CD14-positive monocyte (primary cell): ENCODE results near the gene LRP1B. TPM values are rescaled to one million over a fixed set of nuclear protein-coding genes. Genes with fewer than 3 reads are reported as not detected.

Source experiments
- DNase-seq, 3 donors: peaks; one replicate each; pipeline ENCODE4 v3.0.0-alpha.2; 2011 to 2022
- H2AFZ ChIP-seq: 2 replicates; pipeline ENCODE4 v1.6.0; 2012; ENCODE audit warnings: mild to moderate bottlenecking, low read depth, low read length, inconsistent platforms; ENCODE audit not compliant: insufficient read depth, poor library complexity, severe bottlenecking
- H3K27ac ChIP-seq, 2 donors: 1 replicate in 1 of 2; 2 replicates in 1 of 2; pipeline ENCODE4 v1.5.1; 2012 to 2013; ENCODE audit warnings: low read length in 2 of 2, control low read depth in 1 of 2, inconsistent platforms in 1 of 2, low read depth in 1 of 2, mild to moderate bottlenecking in 1 of 2
- H3K27me3 ChIP-seq, 2 donors: one replicate each; pipeline versions ENCODE4 v1.6.0 to v1.6.1; 2011 to 2013; ENCODE audit warnings: low read length in 2 of 2; ENCODE audit not compliant: control insufficient read depth in 2 of 2, insufficient read depth in 2 of 2
- H3K36me3 ChIP-seq, 2 donors: replicated peaks in 1 of 2; 1 replicate in 1 of 2; 2 replicates in 1 of 2; pipeline versions ENCODE4 v1.5.1 to v1.6.1; 2012 to 2013; ENCODE audit warnings: low read length in 2 of 2, control low read depth in 1 of 2, inconsistent platforms in 1 of 2, mild to moderate bottlenecking in 1 of 2; ENCODE audit not compliant: insufficient read depth in 2 of 2, control insufficient read depth in 1 of 2
- H3K4me1 ChIP-seq, 2 donors: 1 replicate in 1 of 2; 2 replicates in 1 of 2; pipeline versions ENCODE4 v1.5.1 to v1.6.1; 2012 to 2013; ENCODE audit warnings: low read length in 2 of 2, control low read depth in 1 of 2, inconsistent platforms in 1 of 2, mild to moderate bottlenecking in 1 of 2, moderate library complexity in 1 of 2; ENCODE audit not compliant: insufficient read depth in 2 of 2, control insufficient read depth in 1 of 2
- H3K4me2 ChIP-seq: replicated peaks from 2 replicates; pipeline ENCODE3; 2012; ENCODE audit warnings: low read length, moderate library complexity, mild to moderate bottlenecking; ENCODE audit not compliant: poor library complexity, severe bottlenecking; ENCODE audit errors: extremely low read depth
- H3K4me3 ChIP-seq, 3 experiments: fragments of 200-600 bp in 1 of 3; sonication (generic) in 1 of 3; replicated peaks in 1 of 3; 1 replicate in 2 of 3; 2 replicates in 1 of 3; pipeline ENCODE4 v1.5.1; 2011 to 2013; ENCODE audit warnings: low read length in 3 of 3, mild to moderate bottlenecking in 3 of 3, control low read depth in 2 of 3, low read depth in 2 of 3, inconsistent platforms in 1 of 3, moderate library complexity in 1 of 3
- H3K79me2 ChIP-seq: 2 replicates; pipeline ENCODE4 v1.6.0; 2012; ENCODE audit warnings: mild to moderate bottlenecking, control low read depth, inconsistent platforms, low read length, moderate library complexity; ENCODE audit not compliant: insufficient read depth
- H3K9ac ChIP-seq: 2 replicates; pipeline ENCODE4 v1.6.0; 2017; ENCODE audit warnings: low read length, mild to moderate bottlenecking; ENCODE audit not compliant: insufficient read depth, poor library complexity, severe bottlenecking
- H3K9me3 ChIP-seq, 2 donors: replicated peaks in 1 of 2; 1 replicate in 1 of 2; 2 replicates in 1 of 2; pipeline versions ENCODE4 v1.5.1 to v1.6.1; 2012 to 2013; ENCODE audit warnings: low read length in 2 of 2, control low read depth in 1 of 2; ENCODE audit not compliant: control insufficient read depth in 1 of 2, insufficient read depth in 1 of 2
- H4K20me1 ChIP-seq: 2 replicates; pipeline ENCODE4 v1.6.0; 2012; ENCODE audit warnings: mild to moderate bottlenecking, low read length, control low read depth, moderate library complexity; ENCODE audit not compliant: insufficient read depth
- H3K27ac Mint-ChIP-seq, 7 donors: one replicate each; pipeline ENCODE4 v1.8.0; 2020; ENCODE audit warnings: mild to moderate bottlenecking in 7 of 7, mixed read lengths in 7 of 7, moderate library complexity in 6 of 7, inconsistent platforms in 2 of 7
- H3K27me3 Mint-ChIP-seq, 3 donors: one replicate each; pipeline ENCODE4 v1.8.0; 2021 to 2022; ENCODE audit warnings: low read depth in 3 of 3, mild to moderate bottlenecking in 3 of 3, mixed read lengths in 3 of 3, moderate library complexity in 3 of 3, inconsistent platforms in 1 of 3
- H3K36me3 Mint-ChIP-seq, 2 donors: one replicate each; pipeline ENCODE4 v1.8.0; 2020; ENCODE audit warnings: mixed read lengths in 2 of 2, inconsistent platforms in 1 of 2, mild to moderate bottlenecking in 1 of 2
- H3K4me1 Mint-ChIP-seq: one replicate; pipeline ENCODE4 v1.8.0; 2020; ENCODE audit warnings: mild to moderate bottlenecking, mixed read lengths
- H3K4me3 Mint-ChIP-seq, 2 donors: one replicate each; pipeline ENCODE4 v1.8.0; 2020; ENCODE audit warnings: mild to moderate bottlenecking in 2 of 2, mixed read lengths in 2 of 2, moderate library complexity in 1 of 2
- H3K9me3 Mint-ChIP-seq, 7 donors: one replicate each; pipeline ENCODE4 v1.8.0; 2020 to 2022; ENCODE audit warnings: mixed read lengths in 7 of 7, mild to moderate bottlenecking in 6 of 7, moderate library complexity in 6 of 7, inconsistent platforms in 2 of 7
- WGBS: methylation state at CpG from one replicate; pipeline ENCODE4 v1.1.5; 2013; ENCODE audit warnings: missing lambda C conversion rate; ENCODE audit not compliant: insufficient coverage; 5-methylcytosine and 5-hydroxymethylcytosine counted together
- intact Hi-C, 2 donors: fragments of 100-400 bp; cut with micrococcal nuclease; formaldehyde crosslinking; loops; one replicate each; pipeline versions ENCODE4 v1.15.0 to v1.15.1; 2023
- polyA plus RNA-seq, 3 donors: library from polyadenylated mRNA; depleted of rRNA in 1 of 3; unstranded in 2 of 3; stranded (reverse) in 1 of 3; fragments of 300-500 nt in 2 of 3; fragments of >200 nt in 1 of 3; fragmentation: Illumina TruSeq in 2 of 3; gene quantifications; 1 replicate in 2 of 3; 2 replicates in 1 of 3; pipeline ENCODE4 v1.2.3, GENCODE V29; 2012 to 2021
- TF ChIP-seq, protein P1 (sequence below): fragments of 200-600 bp; IDR thresholded peaks from one replicate; pipeline ENCODE4 v1.8.0; 2022; ENCODE audit warnings: antibody characterized with exemption, mild to moderate bottlenecking

LRP1B gene
- polyA plus RNA-seq, 3 donors = not detected

DNA sequence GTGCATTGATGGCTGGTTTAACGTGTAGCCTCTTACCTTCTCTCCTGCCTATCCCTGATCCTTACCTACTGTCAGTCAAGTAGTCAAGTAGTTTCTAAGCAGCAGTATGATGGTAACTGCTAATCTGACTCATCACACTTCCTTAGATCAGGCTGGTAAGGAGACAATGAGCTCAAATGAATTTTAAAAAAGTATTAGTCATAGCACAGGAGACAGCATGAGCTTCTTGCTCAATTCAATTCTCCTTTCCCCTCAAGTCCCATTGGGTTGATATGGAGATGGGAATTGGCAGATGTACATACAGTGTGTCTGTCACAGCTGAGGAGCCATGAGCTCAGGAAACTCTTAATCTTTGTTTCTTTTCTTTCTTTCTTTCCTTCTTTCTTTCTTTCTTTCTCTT is 799.7 kb downstream of the LRP1B start:
- H2AFZ ChIP-seq = no peak overlapping the region
- no peaks in the 10 kb centered on the region for H3K4me1 ChIP-seq
- no peak overlapping the region for H3K27ac ChIP-seq
- Mint-ChIP-seq H3K27me3 (no peaks in the 10 kb centered on the region), H3K4me1 (no peaks in the 10 kb centered on the region), H3K4me3 (no peak overlapping the region), H3K27ac (no peak overlapping the region), H3K9me3 (peaks cover 0 to 10% (median 3%) of the 10 kb centered on the region in 7 donors), H3K36me3 (no peaks in the 10 kb centered on the region)
- no peak for DNase-seq
- intact Hi-C loops = no loop called here
- no peaks in the 10 kb centered on the region for H3K27me3 ChIP-seq
- H3K4me2 ChIP-seq = no peak overlapping the region
- TF ChIP-seq, protein P1, sequence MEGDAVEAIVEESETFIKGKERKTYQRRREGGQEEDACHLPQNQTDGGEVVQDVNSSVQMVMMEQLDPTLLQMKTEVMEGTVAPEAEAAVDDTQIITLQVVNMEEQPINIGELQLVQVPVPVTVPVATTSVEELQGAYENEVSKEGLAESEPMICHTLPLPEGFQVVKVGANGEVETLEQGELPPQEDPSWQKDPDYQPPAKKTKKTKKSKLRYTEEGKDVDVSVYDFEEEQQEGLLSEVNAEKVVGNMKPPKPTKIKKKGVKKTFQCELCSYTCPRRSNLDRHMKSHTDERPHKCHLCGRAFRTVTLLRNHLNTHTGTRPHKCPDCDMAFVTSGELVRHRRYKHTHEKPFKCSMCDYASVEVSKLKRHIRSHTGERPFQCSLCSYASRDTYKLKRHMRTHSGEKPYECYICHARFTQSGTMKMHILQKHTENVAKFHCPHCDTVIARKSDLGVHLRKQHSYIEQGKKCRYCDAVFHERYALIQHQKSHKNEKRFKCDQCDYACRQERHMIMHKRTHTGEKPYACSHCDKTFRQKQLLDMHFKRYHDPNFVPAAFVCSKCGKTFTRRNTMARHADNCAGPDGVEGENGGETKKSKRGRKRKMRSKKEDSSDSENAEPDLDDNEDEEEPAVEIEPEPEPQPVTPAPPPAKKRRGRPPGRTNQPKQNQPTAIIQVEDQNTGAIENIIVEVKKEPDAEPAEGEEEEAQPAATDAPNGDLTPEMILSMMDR = no peak
- no peak overlapping the region for H3K9ac ChIP-seq
- H3K4me3 ChIP-seq = no peak overlapping the region
- H3K9me3 ChIP-seq = peaks cover 0 to 6% of the 10 kb centered on the region in 2 donors
- WGBS = no CpG with 5 or more reads among the region's 1 CpG
- H4K20me1 ChIP-seq = no peaks in the 10 kb centered on the region
- H3K36me3 ChIP-seq = no peaks in the 10 kb centered on the region
- H3K79me2 ChIP-seq = no peaks in the 10 kb centered on the region

DNA sequence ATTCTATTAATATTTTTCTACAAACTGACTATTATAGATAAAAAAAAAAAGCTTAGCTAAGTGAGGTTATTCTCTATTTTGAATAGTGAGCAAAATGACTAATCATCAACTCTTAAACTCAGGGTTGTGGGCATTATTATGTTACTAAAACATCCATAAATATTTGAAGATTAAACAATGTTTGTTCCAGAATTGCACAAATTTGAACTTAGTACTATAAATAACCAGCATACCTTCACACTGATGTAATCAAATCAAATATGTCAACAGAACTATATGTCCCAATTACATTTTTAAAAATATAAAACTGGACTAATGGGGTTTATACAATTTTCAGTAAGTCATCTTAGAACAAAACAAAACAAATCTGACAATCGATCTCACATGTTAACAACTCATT is 800.9 kb downstream of the LRP1B start:
- Mint-ChIP-seq H3K36me3 (no peaks in the 10 kb centered on the region), H3K4me3 (no peak overlapping the region), H3K27ac (no peak overlapping the region), H3K9me3 (peaks cover 0 to 10% (median 3%) of the 10 kb centered on the region in 7 donors), H3K27me3 (no peaks in the 10 kb centered on the region), H3K4me1 (no peaks in the 10 kb centered on the region)
- Histone ChIP-seq H3K4me3 (no peak overlapping the region), H3K9me3 (peaks cover 0 to 6% of the 10 kb centered on the region in 2 donors), H3K9ac (no peak overlapping the region), H3K27ac (no peak overlapping the region), H3K4me2 (no peak overlapping the region), H3K36me3 (no peaks in the 10 kb centered on the region), H3K27me3 (no peaks in the 10 kb centered on the region), H2AFZ (no peak overlapping the region), H3K79me2 (no peaks in the 10 kb centered on the region), H4K20me1 (no peaks in the 10 kb centered on the region), H3K4me1 (no peaks in the 10 kb centered on the region)
- WGBS = no CpG with 5 or more reads among the region's 1 CpG
- intact Hi-C loops = no loop called here
- TF ChIP-seq, protein P1 = no peak
- DNase-seq = no peak
